ENCODE data around the gene CSMD2.

DNA sequence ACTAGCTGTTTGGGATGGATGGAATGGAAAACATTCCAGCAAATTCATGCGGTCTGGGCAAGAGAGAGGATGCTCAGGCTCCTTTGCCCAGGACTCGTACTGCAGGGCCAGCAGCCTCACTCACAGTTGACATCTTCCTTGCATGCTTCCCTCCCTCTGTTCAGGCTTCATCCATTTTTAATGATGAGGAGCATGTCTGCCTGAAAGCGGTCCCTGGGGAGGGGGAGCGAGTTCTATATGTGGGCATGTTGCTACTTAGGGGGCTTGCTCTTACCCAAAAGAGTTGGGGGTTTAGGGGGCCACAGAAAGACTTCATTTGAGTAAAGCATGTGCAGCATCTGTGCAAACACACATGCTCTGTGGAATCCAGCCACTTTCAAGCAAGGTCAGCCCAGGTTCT lies 203.0 kb downstream of the CSMD2 start:
- TF ChIP-seq, protein P1, sequence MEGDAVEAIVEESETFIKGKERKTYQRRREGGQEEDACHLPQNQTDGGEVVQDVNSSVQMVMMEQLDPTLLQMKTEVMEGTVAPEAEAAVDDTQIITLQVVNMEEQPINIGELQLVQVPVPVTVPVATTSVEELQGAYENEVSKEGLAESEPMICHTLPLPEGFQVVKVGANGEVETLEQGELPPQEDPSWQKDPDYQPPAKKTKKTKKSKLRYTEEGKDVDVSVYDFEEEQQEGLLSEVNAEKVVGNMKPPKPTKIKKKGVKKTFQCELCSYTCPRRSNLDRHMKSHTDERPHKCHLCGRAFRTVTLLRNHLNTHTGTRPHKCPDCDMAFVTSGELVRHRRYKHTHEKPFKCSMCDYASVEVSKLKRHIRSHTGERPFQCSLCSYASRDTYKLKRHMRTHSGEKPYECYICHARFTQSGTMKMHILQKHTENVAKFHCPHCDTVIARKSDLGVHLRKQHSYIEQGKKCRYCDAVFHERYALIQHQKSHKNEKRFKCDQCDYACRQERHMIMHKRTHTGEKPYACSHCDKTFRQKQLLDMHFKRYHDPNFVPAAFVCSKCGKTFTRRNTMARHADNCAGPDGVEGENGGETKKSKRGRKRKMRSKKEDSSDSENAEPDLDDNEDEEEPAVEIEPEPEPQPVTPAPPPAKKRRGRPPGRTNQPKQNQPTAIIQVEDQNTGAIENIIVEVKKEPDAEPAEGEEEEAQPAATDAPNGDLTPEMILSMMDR (IDR thresholded peaks at IDR 0.05): no peak
- no peak for TF ChIP-seq POLR2A (IDR thresholded peaks at IDR 0.05)
- TF ChIP-seq POLR2AphosphoS5 (IDR thresholded peaks at IDR 0.05): no peak

Data from transverse colon (tissue), 4 donors.